ENCODE data around the gene KRTAP1-3.

GRCh38 chr17:41037853-41038350 lies 3.2 kb upstream of the KRTAP1-3 start:
- no peak for TF ChIP-seq EZH2phosphoT487 (IDR thresholded peaks at IDR 0.05; ENCODE audit: low read depth)
- no peak for TF ChIP-seq CTCF (IDR thresholded peaks at IDR 0.05; ENCODE audit: low read depth, low read length)
